Fibroblast of skin of abdomen (primary cell): ENCODE results near the gene GRIA2. TPM values are rescaled to one million over a fixed set of nuclear protein-coding genes. Genes with fewer than 3 reads are reported as not detected.
"Not testable (repeated sequence)": the region's sequence is repeated elsewhere in the genome, so short reads cannot be mapped to it uniquely, and the experiment has no call there.

Experiments used
- DNase-seq: peaks from one replicate; pipeline ENCODE4 v3.0.0-alpha.2; 2013
- polyA plus RNA-seq, 2 experiments: library from polyadenylated mRNA; unstranded; fragments of 120-200 nt; gene quantifications; one replicate each; pipeline ENCODE4 v1.2.1, GENCODE V29; 2013; ENCODE audit not compliant: insufficient read length in 2 of 2

The GRIA2 gene
- not detected for polyA plus RNA-seq (2013, experiment 1 of 2; ENCODE audit: insufficient read length)
- 0.04 TPM for polyA plus RNA-seq (2013, experiment 2 of 2; ENCODE audit: insufficient read length)

GRCh38 chr4:157220371-157220881 lies at the start of gene GRIA2:
TSS of gene GRIA2 (plus strand) at chr4:157220728. CDS start at chr4:157221043, 315 bp downstream.
- peak; percentile 65 for DNase-seq

GRCh38 chr4:157172011-157172410 lies 48.5 kb upstream of the GRIA2 start:
- peak; percentile 34 for DNase-seq

- not testable (repeated sequence) for DNase-seq
Measured at GRCh38 chr4:157180268-157180667, 40.3 kb upstream of the GRIA2 start.

- no peak for DNase-seq
Measured at GRCh38 chr4:157184300-157184699, 36.2 kb upstream of the GRIA2 start.

- no peak for DNase-seq
Measured at GRCh38 chr4:157185363-157185762, 35.2 kb upstream of the GRIA2 start.

- no peak for DNase-seq
Measured at GRCh38 chr4:157195374-157195773, 25.2 kb upstream of the GRIA2 start.

GRCh38 chr4:157196046-157196445 lies 24.5 kb upstream of the GRIA2 start:
- no peak for DNase-seq

GRCh38 chr4:157204634-157205244 lies 15.8 kb upstream of the GRIA2 start:
- DNase-seq, result no peak

GRCh38 chr4:157217708-157218107 lies 2.8 kb upstream of the GRIA2 start:
- DNase-seq, result peak; percentile 5

- DNase-seq, result no peak
Measured at GRCh38 chr4:157219711-157220370, 687 bp upstream of the GRIA2 start.

- DNase-seq, result no peak
Measured at GRCh38 chr4:157221426-157221894, 932 bp downstream of the GRIA2 start.

- no peak for DNase-seq
Measured at GRCh38 chr4:157221895-157222770, 1.6 kb downstream of the GRIA2 start.

- DNase-seq, result no peak
Measured at GRCh38 chr4:157222771-157223160, 2.2 kb downstream of the GRIA2 start.

- DNase-seq, result no peak
Measured at GRCh38 chr4:157223456-157223855, 2.9 kb downstream of the GRIA2 start.

GRCh38 chr4:157225096-157225495 lies 4.6 kb downstream of the GRIA2 start:
- no peak for DNase-seq

GRCh38 chr4:157226035-157226434 lies 5.5 kb downstream of the GRIA2 start:
- no peak for DNase-seq

- DNase-seq, result no peak
Measured at GRCh38 chr4:157226601-157227000, 6.1 kb downstream of the GRIA2 start.

- no peak for DNase-seq
Measured at GRCh38 chr4:157231525-157231924, 11.0 kb downstream of the GRIA2 start.

GRCh38 chr4:157242871-157243270 lies 22.3 kb downstream of the GRIA2 start:
- no peak for DNase-seq

GRCh38 chr4:157244348-157244747 lies 23.8 kb downstream of the GRIA2 start:
- DNase-seq, result no peak

GRCh38 chr4:157245351-157245750 lies 24.8 kb downstream of the GRIA2 start:
- no peak for DNase-seq

- no peak for DNase-seq
Measured at GRCh38 chr4:157246964-157247363, 26.4 kb downstream of the GRIA2 start.

- DNase-seq, result not testable (repeated sequence)
Measured at GRCh38 chr4:157258165-157258564, 37.6 kb downstream of the GRIA2 start.
